Spleen (tissue), 11 donors: ENCODE measurements around the gene ZDHHC7. TPM values are rescaled to one million over a fixed set of nuclear protein-coding genes. Genes with fewer than 3 reads are reported as not detected.

Experiments
- DNase-seq: peaks from one replicate; pipeline ENCODE4 v3.0.0-alpha.2; 2020
- H3K27ac ChIP-seq, 8 donors: fragments of 200-600 bp; sonication (generic) in 7 of 8; 1 replicate in 4 of 8; 2 replicates in 4 of 8; pipeline versions ENCODE4 v1.5.0 to v1.8.0; 2016 to 2021; ENCODE audit warnings: inconsistent platforms in 4 of 8, mild to moderate bottlenecking in 4 of 8, moderate library complexity in 1 of 8
- H3K27me3 ChIP-seq, 7 donors: fragments of 200-600 bp; sonication (generic) in 6 of 7; replicated peaks in 1 of 7; 1 replicate in 4 of 7; 2 replicates in 3 of 7; pipeline versions ENCODE4 v1.5.0 to v1.8.0; 2016 to 2021; ENCODE audit warnings: inconsistent platforms in 3 of 7, mild to moderate bottlenecking in 1 of 7
- H3K36me3 ChIP-seq, 6 donors: fragments of 200-600 bp; sonication (generic) in 5 of 6; 1 replicate in 4 of 6; 2 replicates in 2 of 6; pipeline versions ENCODE4 v1.5.0 to v1.8.0; 2016 to 2021; ENCODE audit warnings: inconsistent platforms in 2 of 6
- H3K4me1 ChIP-seq, 6 donors: fragments of 200-600 bp; sonication (generic) in 5 of 6; 1 replicate in 3 of 6; 2 replicates in 3 of 6; pipeline versions ENCODE4 v1.5.0 to v1.8.0; 2016 to 2021; ENCODE audit warnings: inconsistent platforms in 3 of 6
- H3K4me3 ChIP-seq, 8 donors: fragments of 200-600 bp; sonication (generic) in 7 of 8; 1 replicate in 4 of 8; 2 replicates in 4 of 8; pipeline versions ENCODE4 v1.5.0 to v1.8.0; 2016 to 2021; ENCODE audit warnings: inconsistent platforms in 4 of 8, mild to moderate bottlenecking in 4 of 8, moderate library complexity in 2 of 8
- H3K9me3 ChIP-seq, 8 donors: fragments of 200-600 bp; sonication (generic) in 7 of 8; 1 replicate in 4 of 8; 2 replicates in 4 of 8; pipeline versions ENCODE4 v1.5.0 to v1.8.0; 2016 to 2021; ENCODE audit warnings: inconsistent platforms in 4 of 8
- POLR2A ChIP-seq, 3 donors: fragments of 450-650 bp; IDR thresholded peaks; one replicate each; pipeline ENCODE4 v1.5.1; 2017; ENCODE audit warnings: antibody characterized with exemption in 3 of 3, mild to moderate bottlenecking in 1 of 3
- POLR2AphosphoS5 ChIP-seq, 3 donors: sonication (generic); formaldehyde crosslinking; IDR thresholded peaks; one replicate each; pipeline ENCODE4 v1.5.1; 2017; ENCODE audit warnings: antibody characterized with exemption in 3 of 3
- WGBS, 5 donors: extraction: QIAGEN DNeasy Blood & Tissue Kit in 3 of 5; methylation state at CpG; one replicate each; pipeline versions ENCODE4 v1.1.5 to v1.1.7; 2013 to 2018; 5-methylcytosine and 5-hydroxymethylcytosine counted together
- intact Hi-C: fragments of 100-400 bp; cut with DNase I; formaldehyde crosslinking; loops from one replicate; pipeline ENCODE4 v1.15.0; 2023; ENCODE audit warnings: low total_unique reads
- polyA plus RNA-seq, 3 donors: library from polyadenylated mRNA; stranded (reverse); fragments of 200-250 nt; gene quantifications; one replicate each; pipeline ENCODE4 v1.2.1, GENCODE V29; 2013
- total RNA-seq, 7 donors: library from RNA; depleted of rRNA in 3 of 7; stranded (reverse); fragments of >200 nt in 3 of 7; fragmentation: NEBNext Ultra II Directional in 4 of 7; extraction: Animal tissue kit (Norgen Biotek cat#: 25700) in 4 of 7; gene quantifications; one replicate each; pipeline versions ENCODE4 v1.1.0 to v1.2.1, GENCODE V29; 2016 to 2021
- TF ChIP-seq, protein P1 (sequence below), 11 experiments: fragments of 200-600 bp in 7 of 11; fragments of 450-650 bp in 4 of 11; sonication (generic) in 4 of 11; IDR thresholded peaks in 8 of 11; conservative IDR thresholded peaks in 3 of 11; 1 replicate in 7 of 11; 2 replicates in 4 of 11; pipeline versions ENCODE4 v1.4.0 to v1.8.0; 2016 to 2021; ENCODE audit warnings: antibody characterized with exemption in 11 of 11, inconsistent platforms in 4 of 11, mild to moderate bottlenecking in 1 of 11
- donor health status: healthy with polysubstance abuse.
- donor health status: DM: no; HTN: no; CAD: no; lungs with moderate emphysema.
- donor health status: DM: no; HTN: no; CAD: no.
- donor health status: Bipolar disorder and iron deficiency.
- donor health status: healthy.
- donor health status: DM: no; HTN: no; CAD: no.
- donor health status: DM: yes; HTN: yes; CAD: no.

Gene ZDHHC7
- total and polyA plus RNA-seq, 10 donors: 10.3 to 87.1 (median 49.4) TPM

DNA sequence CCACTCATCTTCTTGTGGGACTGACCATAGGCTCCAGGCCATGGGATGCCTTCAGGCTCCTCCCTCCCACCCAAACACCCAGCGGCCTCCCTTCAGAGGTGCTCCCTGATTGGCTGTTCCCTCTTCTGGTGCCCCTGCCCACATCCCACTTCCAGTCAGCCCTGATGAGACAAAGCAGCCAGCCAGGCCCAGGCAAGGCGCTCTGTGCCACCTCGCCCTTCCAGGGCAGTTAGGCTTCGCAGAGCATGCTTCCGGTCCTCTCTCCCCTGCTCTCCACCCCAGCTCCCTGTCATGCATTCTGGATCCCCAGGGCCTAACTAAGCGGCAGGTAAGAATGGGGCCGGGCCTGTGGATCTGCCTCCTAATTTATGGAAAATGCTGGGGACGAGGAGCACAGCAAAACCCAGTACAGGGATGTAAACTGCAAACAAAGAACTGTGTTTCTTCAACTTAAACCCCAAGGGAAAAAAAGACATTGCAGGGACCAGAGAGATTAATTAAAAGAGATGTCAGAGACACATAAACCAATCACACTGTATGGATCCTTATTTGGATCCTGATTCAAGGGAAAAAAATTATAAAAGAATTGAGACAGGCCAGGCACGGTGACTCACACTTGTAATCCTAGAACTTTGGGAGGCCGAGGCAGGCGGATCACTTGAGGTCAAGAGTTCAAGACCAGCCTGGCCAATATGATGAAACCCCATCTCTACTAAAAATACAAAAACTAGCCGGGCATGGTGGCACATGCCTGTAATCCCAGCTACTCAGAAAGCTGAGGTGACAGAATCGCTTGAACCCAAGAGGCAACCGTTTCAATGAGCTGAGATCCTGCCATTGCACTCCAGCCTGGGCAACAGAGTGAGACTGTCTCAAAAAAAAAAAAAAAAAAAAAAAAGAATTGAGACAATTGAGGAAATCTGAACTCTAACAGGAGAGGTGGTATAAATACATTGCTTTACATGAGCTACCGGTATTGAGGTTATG lies 26.0 kb downstream of the ZDHHC7 start:
- Histone ChIP-seq H3K27ac (peak overlapping the region in 3 of 8 donors; percentile 30 to 89 (median 78)), H3K4me3 (no peak overlapping the region), H3K4me1 (peaks cover 0 to 54% (median 11%) of the 10 kb centered on the region in 6 donors), H3K27me3 (no peaks in the 10 kb centered on the region), H3K9me3 (no peaks in the 10 kb centered on the region), H3K36me3 (peaks cover 0 to 97% (median 73%) of the 10 kb centered on the region in 6 donors)
- TF ChIP-seq POLR2A (IDR thresholded peaks at IDR 0.05) (no peak), POLR2AphosphoS5 (IDR thresholded peaks at IDR 0.05) (no peak)
- TF ChIP-seq, protein P1, sequence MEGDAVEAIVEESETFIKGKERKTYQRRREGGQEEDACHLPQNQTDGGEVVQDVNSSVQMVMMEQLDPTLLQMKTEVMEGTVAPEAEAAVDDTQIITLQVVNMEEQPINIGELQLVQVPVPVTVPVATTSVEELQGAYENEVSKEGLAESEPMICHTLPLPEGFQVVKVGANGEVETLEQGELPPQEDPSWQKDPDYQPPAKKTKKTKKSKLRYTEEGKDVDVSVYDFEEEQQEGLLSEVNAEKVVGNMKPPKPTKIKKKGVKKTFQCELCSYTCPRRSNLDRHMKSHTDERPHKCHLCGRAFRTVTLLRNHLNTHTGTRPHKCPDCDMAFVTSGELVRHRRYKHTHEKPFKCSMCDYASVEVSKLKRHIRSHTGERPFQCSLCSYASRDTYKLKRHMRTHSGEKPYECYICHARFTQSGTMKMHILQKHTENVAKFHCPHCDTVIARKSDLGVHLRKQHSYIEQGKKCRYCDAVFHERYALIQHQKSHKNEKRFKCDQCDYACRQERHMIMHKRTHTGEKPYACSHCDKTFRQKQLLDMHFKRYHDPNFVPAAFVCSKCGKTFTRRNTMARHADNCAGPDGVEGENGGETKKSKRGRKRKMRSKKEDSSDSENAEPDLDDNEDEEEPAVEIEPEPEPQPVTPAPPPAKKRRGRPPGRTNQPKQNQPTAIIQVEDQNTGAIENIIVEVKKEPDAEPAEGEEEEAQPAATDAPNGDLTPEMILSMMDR (IDR thresholded peaks at IDR 0.05 in 8 of 11, conservative IDR thresholded peaks at IDR 0.05 in 3 of 11): no peak
- DNase-seq: no peak
- 86 to 94% (median 88%) methylated on average over 15 of the region's 15 CpGs for WGBS, 5 donors
- intact Hi-C loops: no loop called here

DNA sequence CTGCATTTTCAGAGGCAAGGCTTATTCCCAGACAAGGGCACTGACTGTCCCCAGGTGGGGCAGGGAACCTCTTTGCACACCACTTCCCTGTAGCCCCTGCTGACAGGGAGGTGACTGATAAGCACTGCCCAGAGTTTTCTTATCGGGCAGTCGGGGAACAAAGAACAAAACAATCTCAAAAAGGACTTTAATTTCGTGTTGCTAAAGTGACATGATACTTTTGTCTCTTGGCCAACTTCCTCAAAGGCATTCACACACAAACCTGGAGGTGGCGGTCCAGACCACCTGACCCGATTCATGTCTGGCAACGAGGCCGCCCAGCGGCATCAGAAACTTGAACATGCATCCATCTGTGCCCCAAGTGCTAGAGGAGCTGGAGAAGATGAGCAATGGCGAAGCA lies 28.9 kb downstream of the ZDHHC7 start:
- no peak for DNase-seq
- intact Hi-C loops: no loop called here
- Histone ChIP-seq H3K27me3 (no peaks in the 10 kb centered on the region), H3K4me1 (peaks cover 0 to 63% (median 16%) of the 10 kb centered on the region in 6 donors), H3K27ac (peak overlapping the region in 7 of 8 donors; percentile 54 to 89 (median 77)), H3K36me3 (peaks cover 0 to 97% (median 66%) of the 10 kb centered on the region in 6 donors), H3K4me3 (peak overlapping the region in 1 of 8 donors; percentile 29), H3K9me3 (no peaks in the 10 kb centered on the region)
- TF ChIP-seq POLR2A (IDR thresholded peaks at IDR 0.05): no peak
- TF ChIP-seq, protein P1 (IDR thresholded peaks at IDR 0.05 in 8 of 11, conservative IDR thresholded peaks at IDR 0.05 in 3 of 11): peak in 1 of 11 experiments; percentile 25
- no peak for TF ChIP-seq POLR2AphosphoS5 (IDR thresholded peaks at IDR 0.05)
- 62 to 72% (median 68%) methylated on average over 9 of the region's 9 CpGs for WGBS, 5 donors

DNA sequence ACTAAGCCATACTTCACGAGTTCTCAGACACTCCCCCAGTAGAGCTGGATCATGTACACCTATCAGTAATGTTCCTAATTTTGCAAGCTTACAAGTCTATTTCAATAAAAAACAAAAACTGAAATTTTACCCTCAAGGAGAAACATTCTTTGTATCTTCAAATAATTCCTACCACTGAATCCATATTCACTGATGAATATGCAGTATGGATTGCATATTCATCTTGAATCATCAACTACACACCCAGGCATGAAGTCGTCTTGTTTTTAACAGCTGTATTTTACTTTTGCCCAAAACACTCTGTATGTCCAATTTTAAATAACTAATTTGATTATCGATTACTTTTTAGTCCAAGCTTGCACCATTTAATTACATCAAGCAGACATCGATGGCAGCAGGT lies 31.8 kb downstream of the ZDHHC7 start:
- Histone ChIP-seq H3K36me3 (peaks cover 0 to 97% (median 74%) of the 10 kb centered on the region in 6 donors), H3K4me1 (peaks cover 0 to 46% (median 17%) of the 10 kb centered on the region in 6 donors), H3K9me3 (no peaks in the 10 kb centered on the region), H3K4me3 (no peak overlapping the region), H3K27me3 (no peaks in the 10 kb centered on the region), H3K27ac (no peak overlapping the region)
- no peak for DNase-seq
- WGBS, 5 donors: 90 to 96% (median 94%) methylated on average over 4 of the region's 4 CpGs
- intact Hi-C loops: no loop called here
- no peak for TF ChIP-seq POLR2AphosphoS5 (IDR thresholded peaks at IDR 0.05)
- TF ChIP-seq POLR2A (IDR thresholded peaks at IDR 0.05): no peak
- TF ChIP-seq, protein P1 (IDR thresholded peaks at IDR 0.05 in 8 of 11, conservative IDR thresholded peaks at IDR 0.05 in 3 of 11): no peak
